ENCODE measurements around the gene KDELR1. TPM values are rescaled to one million over a fixed set of nuclear protein-coding genes. Genes with fewer than 3 reads are reported as not detected.

The KDELR1 gene
- total RNA-seq (2014; rRNA removed; shearing (Covaris generic); ENCODE audit: low replicate concordance) = 119 and 155 TPM in 2 replicates

DNA sequence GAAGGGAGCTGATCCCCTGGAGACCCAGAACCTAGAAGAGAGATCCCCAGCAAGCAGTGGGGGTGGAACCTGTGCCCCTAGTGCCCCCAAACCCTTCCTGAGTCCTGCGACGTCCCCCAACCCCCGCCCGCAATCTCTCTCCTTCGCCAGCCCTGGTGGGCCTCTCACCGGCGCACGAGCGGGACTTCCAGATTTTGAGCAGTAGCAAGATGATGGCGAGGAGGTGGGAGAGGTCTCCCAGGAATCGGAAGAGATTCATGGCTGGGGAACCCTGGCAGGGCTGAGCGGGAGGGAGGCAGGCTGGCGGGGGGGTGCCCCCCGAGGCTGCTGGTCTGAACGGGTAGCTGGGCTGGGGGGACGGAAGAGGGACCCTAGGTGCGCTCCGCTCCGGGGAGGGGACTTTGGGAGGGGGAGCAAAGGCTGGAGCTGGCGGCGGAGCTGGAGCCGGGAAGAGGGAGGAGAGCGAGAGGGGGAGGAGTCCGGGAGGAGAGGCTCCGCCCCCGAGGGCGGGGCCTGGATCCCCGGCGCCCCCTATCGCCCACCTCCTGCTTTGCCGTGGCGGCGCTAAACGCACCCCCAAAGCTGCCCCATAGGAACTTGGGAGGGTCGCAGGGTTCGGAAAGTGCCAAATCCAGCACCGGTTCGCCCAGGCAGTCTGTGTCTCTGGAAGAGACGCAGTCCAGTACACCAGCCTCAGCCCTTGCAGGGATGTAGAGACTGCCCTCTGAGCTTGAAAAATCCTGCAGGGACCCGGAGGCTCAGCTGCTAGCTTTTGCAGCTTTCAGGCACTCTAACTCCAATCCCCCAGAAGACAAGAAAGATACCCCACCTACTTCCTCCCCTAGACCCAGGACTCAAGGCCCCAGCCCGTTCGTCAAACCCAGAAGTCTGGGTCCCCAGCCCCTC lies at the start of gene KDELR1:
Gene KDELR1 (minus strand): TSS at position 452 of the 906 bp plus-strand sequence. CDS start 193 bp downstream, at position 259.
- peak; percentile 76 for DNase-seq (ENCODE audit: low read depth)
- in situ Hi-C loops (cut with HindIII; ENCODE audit: low pct_unique_long_range_greater_than_20kb, low sequenced_read_pairs) = no loop called here

DNA sequence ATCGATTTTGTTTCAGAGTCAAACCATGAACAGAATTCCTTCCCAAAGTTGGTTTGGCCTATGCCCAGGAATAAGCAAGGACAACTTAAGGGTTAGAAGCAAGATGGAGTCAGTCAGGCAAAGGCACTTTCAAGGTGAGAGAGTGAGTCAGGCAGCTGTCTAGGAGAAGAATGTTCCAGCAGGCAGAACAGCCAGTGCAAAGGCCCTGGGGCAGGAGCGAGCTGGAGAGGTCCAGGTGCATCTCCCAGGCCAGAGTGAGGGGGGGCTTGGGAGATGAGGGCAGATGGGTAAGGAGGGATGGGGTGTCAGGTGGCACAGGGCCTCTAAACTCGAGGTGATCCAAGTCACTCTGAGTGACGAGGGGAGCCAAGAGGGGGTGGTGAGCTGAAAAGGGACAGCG lies 45.2 kb upstream of the KDELR1 start:
- in situ Hi-C loops (cut with HindIII; ENCODE audit: low pct_unique_long_range_greater_than_20kb, low sequenced_read_pairs) = no loop called here
- DNase-seq (ENCODE audit: low read depth) = no peak

DNA sequence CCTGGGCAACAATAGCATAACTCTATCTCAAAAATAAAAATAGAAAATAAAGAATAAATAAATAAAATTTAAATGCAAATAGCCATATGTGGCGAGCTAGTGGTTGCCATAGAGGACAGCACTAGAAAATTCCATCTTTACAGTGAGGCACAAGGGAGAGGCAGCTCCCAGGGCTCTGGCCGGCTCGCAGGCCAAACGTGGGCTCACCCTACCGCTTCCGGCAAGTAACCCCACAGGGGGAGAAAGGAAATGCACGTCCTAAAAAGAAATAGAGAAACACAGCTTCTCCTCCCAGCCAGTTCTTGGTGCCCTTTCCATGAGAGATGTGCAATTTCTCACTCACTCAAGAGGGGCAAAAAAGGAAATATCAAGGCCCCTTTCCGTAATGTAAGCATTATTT lies 42.0 kb upstream of the KDELR1 start:
- in situ Hi-C loops (cut with HindIII; ENCODE audit: low pct_unique_long_range_greater_than_20kb, low sequenced_read_pairs) = no loop called here
- no peak for DNase-seq (ENCODE audit: low read depth)

- no peak for DNase-seq (ENCODE audit: low read depth)
- in situ Hi-C loops (cut with HindIII; ENCODE audit: low pct_unique_long_range_greater_than_20kb, low sequenced_read_pairs) = no loop called here
Measured at GRCh38 chr19:48428670-48429069, 37.3 kb upstream of the KDELR1 start.

- in situ Hi-C loops (cut with HindIII; ENCODE audit: low pct_unique_long_range_greater_than_20kb, low sequenced_read_pairs) = no loop called here
- DNase-seq (ENCODE audit: low read depth) = peak; percentile 79
Measured at GRCh38 chr19:48424694-48425219, 33.4 kb upstream of the KDELR1 start.

DNA sequence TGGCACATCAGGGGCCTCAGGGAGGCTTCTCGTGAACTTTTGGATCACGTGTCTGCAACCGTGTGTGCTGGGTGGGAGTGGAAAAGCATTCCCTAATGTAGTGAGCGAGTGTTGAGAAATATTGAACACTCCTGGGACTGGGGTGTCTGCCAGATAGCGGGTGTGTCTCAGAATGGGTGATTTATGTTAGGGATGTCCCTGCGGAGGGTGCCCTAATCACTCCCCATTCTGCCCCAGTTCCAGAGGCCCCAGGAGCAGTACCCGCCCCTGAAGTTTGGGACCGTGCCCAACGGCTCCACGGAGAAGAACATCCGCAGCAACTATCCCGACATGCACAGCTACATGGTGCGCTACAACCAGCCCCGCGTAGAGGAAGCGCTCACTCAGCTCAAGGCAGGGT lies 30.2 kb upstream of the KDELR1 start:
- in situ Hi-C loops (cut with HindIII; ENCODE audit: low pct_unique_long_range_greater_than_20kb, low sequenced_read_pairs) = no loop called here
- no peak for DNase-seq (ENCODE audit: low read depth)

GRCh38 chr19:48419158-48419920 lies 28.0 kb upstream of the KDELR1 start:
- in situ Hi-C loops (cut with HindIII; ENCODE audit: low pct_unique_long_range_greater_than_20kb, low sequenced_read_pairs) = no loop called here
- DNase-seq (ENCODE audit: low read depth) = peak; percentile 38

DNA sequence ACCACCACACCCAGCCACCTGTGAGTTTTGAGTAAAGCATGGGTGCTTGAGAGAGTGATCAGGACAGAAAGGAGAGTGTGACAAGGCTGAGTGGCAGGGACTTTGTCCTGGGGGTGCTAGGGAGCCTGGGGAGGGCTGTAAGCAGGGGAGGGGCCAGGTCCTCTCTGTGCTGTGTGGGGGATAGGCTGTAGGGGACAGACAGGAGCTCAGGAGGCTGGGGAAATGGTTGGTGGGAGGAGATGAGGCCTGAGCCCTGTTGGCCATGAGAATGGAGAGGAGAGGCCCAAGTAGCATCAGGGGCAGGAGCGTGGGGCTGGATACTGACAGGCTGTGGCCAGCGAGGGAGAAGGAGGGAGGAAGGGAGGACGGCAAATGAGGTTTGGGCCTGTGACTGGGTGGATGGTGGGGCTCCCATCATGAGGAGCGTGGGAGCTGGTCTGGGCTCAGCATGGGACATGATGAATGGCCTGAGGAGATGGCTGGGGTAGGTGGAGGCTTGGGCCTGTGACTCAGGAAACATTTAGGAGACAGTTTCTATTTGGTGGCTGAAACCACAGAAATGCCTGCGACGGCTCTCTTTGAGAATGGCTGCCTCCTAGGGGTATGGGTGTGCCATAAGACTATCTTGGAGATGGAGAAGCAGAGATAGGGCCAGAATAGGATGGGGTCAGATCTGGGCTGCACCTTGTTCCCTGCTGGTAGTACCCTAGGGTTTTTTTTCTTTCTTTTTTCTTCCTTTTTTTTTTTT lies 27.1 kb upstream of the KDELR1 start:
- DNase-seq (ENCODE audit: low read depth) = no peak
- in situ Hi-C loops (cut with HindIII; ENCODE audit: low pct_unique_long_range_greater_than_20kb, low sequenced_read_pairs) = no loop called here

DNA sequence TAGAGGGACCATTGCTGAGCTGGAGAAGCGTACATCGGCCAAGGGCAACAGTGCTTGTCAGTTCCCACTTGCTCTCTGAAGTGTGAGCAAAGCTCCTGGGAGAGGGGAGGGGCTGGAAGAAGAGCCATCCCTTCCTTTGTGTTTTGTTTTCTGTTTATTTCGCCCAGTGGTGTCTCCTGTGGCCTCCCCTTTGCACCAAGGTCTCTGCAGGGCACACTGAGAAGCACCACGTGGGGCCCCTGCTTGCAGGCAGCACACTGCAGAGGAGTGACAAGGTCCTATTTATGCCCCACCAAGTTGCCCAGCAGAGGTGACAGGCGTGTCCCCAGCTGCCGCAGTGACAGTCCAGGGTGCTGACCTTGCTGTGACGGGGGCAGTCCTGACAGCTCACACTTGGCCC lies 26.1 kb upstream of the KDELR1 start:
- in situ Hi-C loops (cut with HindIII; ENCODE audit: low pct_unique_long_range_greater_than_20kb, low sequenced_read_pairs) = no loop called here
- no peak for DNase-seq (ENCODE audit: low read depth)

DNA sequence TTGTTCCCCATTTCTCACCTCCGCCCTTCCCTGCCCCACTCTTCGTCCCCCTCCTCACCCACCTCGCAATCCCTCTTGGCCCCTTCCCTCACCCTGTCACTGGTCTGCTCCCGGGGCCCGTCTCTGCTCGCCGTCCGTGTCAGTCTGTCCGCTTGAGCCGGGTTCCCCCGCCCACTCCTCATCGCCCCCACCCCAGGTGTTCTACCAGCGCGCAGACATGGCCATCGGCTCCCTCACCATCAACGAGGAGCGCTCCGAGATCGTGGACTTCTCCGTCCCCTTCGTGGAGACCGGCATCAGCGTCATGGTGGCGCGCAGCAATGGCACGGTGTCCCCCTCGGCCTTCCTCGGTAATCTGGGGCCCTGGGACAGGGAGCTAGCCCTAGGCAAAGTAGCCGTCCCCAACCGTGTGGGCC lies 24.5 kb upstream of the KDELR1 start:
- no peak for DNase-seq (ENCODE audit: low read depth)
- in situ Hi-C loops (cut with HindIII; ENCODE audit: low pct_unique_long_range_greater_than_20kb, low sequenced_read_pairs) = no loop called here

GRCh38 chr19:48415395-48415794 lies 24.0 kb upstream of the KDELR1 start:
- peak; percentile 42 for DNase-seq (ENCODE audit: low read depth)
- in situ Hi-C loops (cut with HindIII; ENCODE audit: low pct_unique_long_range_greater_than_20kb, low sequenced_read_pairs) = no loop called here

DNA sequence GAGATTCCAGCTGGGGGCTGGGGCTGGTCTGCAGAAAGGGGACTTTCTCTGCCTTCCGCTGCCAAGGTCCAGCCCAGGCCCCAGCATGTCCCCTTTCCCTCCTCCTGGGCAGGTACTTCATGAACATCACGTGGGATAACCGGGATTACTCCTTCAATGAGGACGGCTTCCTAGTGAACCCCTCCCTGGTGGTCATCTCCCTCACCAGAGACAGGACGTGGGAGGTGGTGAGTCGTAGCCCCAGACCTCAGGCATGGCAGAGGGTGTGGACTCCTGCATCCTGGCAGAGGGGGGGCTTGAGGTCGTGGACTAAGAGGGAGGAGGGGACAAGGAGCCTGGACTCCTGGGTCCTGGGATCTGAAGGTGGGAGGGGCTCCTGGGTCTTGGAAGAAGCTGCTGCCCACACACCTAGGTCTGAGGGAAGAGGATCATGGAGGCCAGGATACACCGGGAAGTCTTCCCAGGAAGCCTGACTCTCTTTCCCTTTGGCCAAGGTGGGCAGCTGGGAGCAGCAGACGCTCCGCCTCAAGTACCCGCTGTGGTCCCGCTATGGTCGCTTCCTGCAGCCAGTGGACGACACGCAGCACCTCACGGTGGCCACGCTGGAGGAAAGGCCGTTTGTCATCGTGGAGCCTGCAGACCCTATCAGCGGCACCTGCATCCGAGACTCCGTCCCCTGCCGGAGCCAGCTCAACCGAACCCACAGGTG lies 22.7 kb upstream of the KDELR1 start:
- DNase-seq (ENCODE audit: low read depth) = peak; percentile 53
- in situ Hi-C loops (cut with HindIII; ENCODE audit: low pct_unique_long_range_greater_than_20kb, low sequenced_read_pairs) = no loop called here

GRCh38 chr19:48405850-48406249 lies 14.5 kb upstream of the KDELR1 start:
- in situ Hi-C loops (cut with HindIII; ENCODE audit: low pct_unique_long_range_greater_than_20kb, low sequenced_read_pairs) = no loop called here
- DNase-seq (ENCODE audit: low read depth) = peak; percentile 64

GRCh38 chr19:48405010-48405659 lies 13.8 kb upstream of the KDELR1 start:
- in situ Hi-C loops (cut with HindIII; ENCODE audit: low pct_unique_long_range_greater_than_20kb, low sequenced_read_pairs) = no loop called here
- no peak for DNase-seq (ENCODE audit: low read depth)

DNA sequence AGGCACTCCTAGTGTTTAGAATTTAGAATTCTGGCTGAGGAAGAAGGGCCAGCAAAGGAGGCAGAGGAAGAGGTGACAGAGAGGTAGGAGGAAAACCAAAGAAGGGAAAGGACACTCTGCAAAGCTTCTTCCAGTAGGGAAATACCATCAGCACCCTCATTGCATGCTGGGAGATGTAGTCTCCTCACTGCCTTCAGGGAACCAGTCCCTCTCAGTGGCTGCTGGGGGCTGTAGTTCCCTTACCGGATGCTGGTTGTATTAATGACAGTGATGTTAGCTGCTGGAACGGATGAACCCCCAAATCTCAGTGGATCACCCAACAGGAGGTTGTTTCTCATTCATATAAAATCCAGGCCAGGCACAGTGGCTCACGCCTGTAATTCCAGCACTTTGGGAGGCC lies 12.3 kb upstream of the KDELR1 start:
- in situ Hi-C loops (cut with HindIII; ENCODE audit: low pct_unique_long_range_greater_than_20kb, low sequenced_read_pairs) = no loop called here
- peak; percentile 65 for DNase-seq (ENCODE audit: low read depth)

DNA sequence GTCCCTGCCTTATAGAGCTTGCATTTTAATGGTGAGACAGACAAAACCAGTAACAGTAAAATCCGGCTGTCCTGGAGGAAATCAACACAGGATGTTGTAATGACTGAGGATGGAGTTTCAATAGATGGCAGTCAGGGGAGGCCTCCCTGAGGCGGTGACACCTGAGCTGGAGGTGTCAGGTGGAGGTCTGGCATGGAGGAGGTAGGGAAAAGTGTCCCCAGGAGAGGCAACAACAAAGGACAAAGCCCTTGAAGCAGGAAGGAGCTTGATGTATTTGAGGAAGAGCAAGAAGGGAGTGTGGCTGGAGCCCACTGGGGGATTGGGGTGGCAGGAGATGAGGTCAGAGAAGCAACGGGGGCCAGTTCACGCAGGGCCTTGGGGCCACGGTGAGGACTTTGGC lies 9.9 kb upstream of the KDELR1 start:
- no peak for DNase-seq (ENCODE audit: low read depth)
- in situ Hi-C loops (cut with HindIII; ENCODE audit: low pct_unique_long_range_greater_than_20kb, low sequenced_read_pairs) = no loop called here

GRCh38 chr19:48400018-48400742 lies 8.8 kb upstream of the KDELR1 start:
- in situ Hi-C loops (cut with HindIII; ENCODE audit: low pct_unique_long_range_greater_than_20kb, low sequenced_read_pairs) = no loop called here
- DNase-seq (ENCODE audit: low read depth) = peak; percentile 76

All from Caki2 (cell line).